C4-2B (cell line): ENCODE measurements around the gene HDAC4.

Source experiments
- ZFX ChIP-seq: fragments of 450-650 bp; IDR thresholded peaks from 2 replicates; pipeline ENCODE4 v1.6.1; 2017
- TF ChIP-seq, protein P1 (sequence below): fragments of 450-650 bp; conservative IDR thresholded peaks from 2 replicates; pipeline ENCODE4 v1.5.1; 2017; ENCODE audit warnings: mild to moderate bottlenecking

GRCh38 chr2:239377591-239377990 lies 23.2 kb downstream of the HDAC4 start:
- TF ChIP-seq, protein P1, sequence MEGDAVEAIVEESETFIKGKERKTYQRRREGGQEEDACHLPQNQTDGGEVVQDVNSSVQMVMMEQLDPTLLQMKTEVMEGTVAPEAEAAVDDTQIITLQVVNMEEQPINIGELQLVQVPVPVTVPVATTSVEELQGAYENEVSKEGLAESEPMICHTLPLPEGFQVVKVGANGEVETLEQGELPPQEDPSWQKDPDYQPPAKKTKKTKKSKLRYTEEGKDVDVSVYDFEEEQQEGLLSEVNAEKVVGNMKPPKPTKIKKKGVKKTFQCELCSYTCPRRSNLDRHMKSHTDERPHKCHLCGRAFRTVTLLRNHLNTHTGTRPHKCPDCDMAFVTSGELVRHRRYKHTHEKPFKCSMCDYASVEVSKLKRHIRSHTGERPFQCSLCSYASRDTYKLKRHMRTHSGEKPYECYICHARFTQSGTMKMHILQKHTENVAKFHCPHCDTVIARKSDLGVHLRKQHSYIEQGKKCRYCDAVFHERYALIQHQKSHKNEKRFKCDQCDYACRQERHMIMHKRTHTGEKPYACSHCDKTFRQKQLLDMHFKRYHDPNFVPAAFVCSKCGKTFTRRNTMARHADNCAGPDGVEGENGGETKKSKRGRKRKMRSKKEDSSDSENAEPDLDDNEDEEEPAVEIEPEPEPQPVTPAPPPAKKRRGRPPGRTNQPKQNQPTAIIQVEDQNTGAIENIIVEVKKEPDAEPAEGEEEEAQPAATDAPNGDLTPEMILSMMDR: no peak
- no peak for TF ChIP-seq ZFX
